Fibroblast of villous mesenchyme (primary cell): ENCODE data around the gene ISCU. TPM values are rescaled to one million over a fixed set of nuclear protein-coding genes. Genes with fewer than 3 reads are reported as not detected.

Experiments used
- DNase-seq: peaks from one replicate; pipeline ENCODE4 v3.0.0-alpha.2; 2010; ENCODE audit warnings: low read depth
- H3K4me3 ChIP-seq: 2 replicates; pipeline ENCODE4 v1.5.1; 2011; ENCODE audit warnings: low read depth, mild to moderate bottlenecking, low read length
- total RNA-seq: library from RNA; depleted of rRNA; stranded (reverse); fragments of >200 nt; gene quantifications from 2 replicates; pipeline ENCODE4 v1.2.3, GENCODE V29; 2012
- TF ChIP-seq, protein P1 (sequence below): IDR thresholded peaks from 2 replicates; pipeline ENCODE4 v1.5.1; 2012; ENCODE audit warnings: low read depth, mild to moderate bottlenecking, low read length; ENCODE audit not compliant: insufficient read depth

ISCU gene
- total RNA-seq, 1 donor, result 105 TPM

DNA sequence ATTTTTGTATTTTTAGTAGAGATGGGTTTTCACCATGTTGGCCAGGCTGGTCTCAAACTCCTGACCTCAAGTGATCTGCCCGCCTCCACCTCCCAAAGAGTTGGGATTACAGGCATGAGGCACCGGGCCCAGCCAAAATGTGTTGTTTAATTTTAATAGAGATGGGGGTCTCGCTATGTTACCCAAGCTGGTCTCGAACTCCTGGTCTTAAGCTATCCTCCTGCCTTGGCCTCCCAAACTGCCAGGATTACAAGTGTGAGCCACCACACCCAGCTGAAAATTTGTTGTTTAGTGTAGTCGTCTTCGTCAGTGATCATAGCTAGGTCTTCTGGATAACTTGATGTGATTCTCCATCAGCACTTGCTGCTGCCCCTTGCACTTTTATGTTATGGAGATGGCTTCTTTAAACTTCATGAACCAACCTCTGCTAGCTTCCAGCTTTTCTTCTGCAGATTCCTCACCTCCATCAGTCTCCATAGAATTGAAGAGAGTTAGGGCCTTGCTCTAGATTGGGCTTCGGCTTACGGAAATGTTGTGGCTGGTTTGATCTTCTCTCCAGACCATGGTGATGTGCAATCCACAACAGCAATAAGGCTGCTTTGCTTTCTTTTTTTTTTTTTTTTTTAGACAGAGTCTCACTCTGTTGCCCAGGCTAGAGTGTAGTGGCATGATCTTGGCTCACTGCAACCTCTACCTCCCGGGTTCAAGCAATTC, 13.0 kb downstream of the ISCU start:
- TF ChIP-seq, protein P1, sequence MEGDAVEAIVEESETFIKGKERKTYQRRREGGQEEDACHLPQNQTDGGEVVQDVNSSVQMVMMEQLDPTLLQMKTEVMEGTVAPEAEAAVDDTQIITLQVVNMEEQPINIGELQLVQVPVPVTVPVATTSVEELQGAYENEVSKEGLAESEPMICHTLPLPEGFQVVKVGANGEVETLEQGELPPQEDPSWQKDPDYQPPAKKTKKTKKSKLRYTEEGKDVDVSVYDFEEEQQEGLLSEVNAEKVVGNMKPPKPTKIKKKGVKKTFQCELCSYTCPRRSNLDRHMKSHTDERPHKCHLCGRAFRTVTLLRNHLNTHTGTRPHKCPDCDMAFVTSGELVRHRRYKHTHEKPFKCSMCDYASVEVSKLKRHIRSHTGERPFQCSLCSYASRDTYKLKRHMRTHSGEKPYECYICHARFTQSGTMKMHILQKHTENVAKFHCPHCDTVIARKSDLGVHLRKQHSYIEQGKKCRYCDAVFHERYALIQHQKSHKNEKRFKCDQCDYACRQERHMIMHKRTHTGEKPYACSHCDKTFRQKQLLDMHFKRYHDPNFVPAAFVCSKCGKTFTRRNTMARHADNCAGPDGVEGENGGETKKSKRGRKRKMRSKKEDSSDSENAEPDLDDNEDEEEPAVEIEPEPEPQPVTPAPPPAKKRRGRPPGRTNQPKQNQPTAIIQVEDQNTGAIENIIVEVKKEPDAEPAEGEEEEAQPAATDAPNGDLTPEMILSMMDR, result no peak
- no peak overlapping the region for H3K4me3 ChIP-seq
- no peak for DNase-seq

DNA sequence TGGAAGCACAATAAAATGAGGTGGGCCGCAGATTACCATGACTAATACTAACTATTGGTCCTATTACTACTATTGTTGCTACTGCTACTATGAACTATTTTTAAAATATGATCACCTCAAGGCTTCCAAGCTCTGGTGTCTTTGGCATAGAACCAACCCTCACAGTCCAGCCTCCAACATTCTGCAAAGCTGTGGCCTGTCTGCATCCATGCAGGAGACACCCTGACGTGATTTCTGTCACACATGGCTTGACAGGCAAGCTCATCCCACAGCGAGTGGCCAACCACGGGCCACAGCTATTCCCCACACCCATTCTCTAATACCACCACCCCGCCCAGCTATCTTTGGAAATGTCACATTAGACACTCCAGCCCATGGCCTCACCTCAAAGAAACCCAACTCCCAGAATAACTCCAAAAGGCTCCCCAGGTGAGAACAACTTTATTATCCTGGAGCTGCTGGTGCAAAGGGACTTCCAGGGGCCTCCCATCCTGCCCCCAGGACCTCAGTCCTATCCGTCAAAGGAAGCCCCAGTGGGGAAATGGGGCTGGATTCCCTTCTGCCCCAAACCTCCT, 14.4 kb downstream of the ISCU start:
- H3K4me3 ChIP-seq, result no peak overlapping the region
- DNase-seq, result no peak
- TF ChIP-seq, protein P1, result no peak

DNA sequence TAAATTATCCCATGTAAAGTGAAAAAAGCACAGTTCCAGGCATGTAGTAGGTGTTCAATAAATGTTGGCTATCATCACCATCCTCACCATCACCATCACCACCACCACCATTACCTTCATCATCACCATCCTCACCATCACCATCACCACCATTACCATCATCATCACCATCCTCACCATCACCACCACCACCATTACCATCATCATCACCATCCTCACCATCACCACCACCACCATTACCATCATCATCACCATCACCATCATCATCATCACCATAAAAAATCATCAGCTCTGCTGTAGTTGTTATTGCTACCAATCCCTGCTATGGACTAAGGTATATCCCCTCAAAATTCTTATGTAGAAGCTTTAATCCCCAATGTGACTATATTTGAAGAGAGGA, 15.1 kb downstream of the ISCU start:
- no peak overlapping the region for H3K4me3 ChIP-seq
- TF ChIP-seq, protein P1, result no peak
- no peak for DNase-seq

GRCh38 chr12:108578264-108578663, 15.9 kb downstream of the ISCU start:
- TF ChIP-seq, protein P1, result no peak
- no peak overlapping the region for H3K4me3 ChIP-seq
- no peak for DNase-seq

DNA sequence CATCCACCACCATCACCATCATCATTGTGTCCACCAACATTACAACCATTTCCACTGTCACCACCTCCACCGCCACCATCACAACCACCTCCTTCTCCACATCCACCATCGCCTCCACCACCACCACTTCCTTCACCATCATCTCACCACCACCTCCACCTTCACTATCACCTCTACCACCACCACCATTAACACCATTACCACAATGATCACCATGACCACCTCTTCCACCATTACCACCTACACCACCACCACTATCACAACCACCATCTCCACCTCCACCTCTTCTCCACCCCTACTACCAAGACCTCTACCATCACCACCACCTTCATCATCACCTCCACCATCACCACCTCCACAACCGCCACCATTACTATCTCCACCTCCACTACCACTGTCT, 16.4 kb downstream of the ISCU start:
- no peak overlapping the region for H3K4me3 ChIP-seq
- no peak for DNase-seq
- TF ChIP-seq, protein P1, result no peak

DNA sequence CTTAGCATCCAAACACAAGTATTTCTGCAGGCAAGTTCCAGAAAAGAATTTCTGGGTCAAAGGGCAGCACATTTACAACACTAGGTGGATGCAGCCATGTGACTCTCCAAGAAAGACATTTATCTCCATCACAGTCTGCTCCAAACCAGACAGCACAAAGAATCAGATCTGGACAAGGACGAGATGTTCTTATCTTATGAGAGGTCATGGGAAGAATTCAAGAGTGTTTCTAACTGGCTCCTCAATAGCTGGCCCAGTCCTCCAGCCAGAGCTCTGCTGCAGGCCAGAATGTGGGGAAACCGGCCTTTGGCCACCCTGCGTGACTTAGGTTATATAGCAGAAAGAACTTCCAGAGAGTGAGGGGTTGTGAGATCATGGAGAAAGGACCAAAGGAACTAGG, 18.1 kb downstream of the ISCU start:
- H3K4me3 ChIP-seq, result no peak overlapping the region
- DNase-seq, result peak; percentile 91
- TF ChIP-seq, protein P1, result no peak
